GM12878 (cell line): Measurements from ENCODE around the gene TBC1D19. TPM values are rescaled to one million over a fixed set of nuclear protein-coding genes. Genes with fewer than 3 reads are reported as not detected.

Experiments
- ATAC-seq: fragments of 200-7000 bp; cut with Tn5 transposase; 3 replicates; pipeline ENCODE4 v1.9.1; 2020; ENCODE audit warnings: mild to moderate bottlenecking, moderate library complexity
- BruUV-seq: library from RNA; stranded (reverse); fragments of 400-500 nt; replicated peaks from 2 replicates; lab custom pipeline; 2021; lab: Mats Ljungman, UMichigan
- CTCF ChIA-PET: fragments of 300-600 bp; sonication (Branson Sonifier 250); formaldehyde crosslinking; extraction: SDS; loops from one replicate; lab custom pipeline; 2021; ENCODE audit warnings: inconsistent platforms; lab: Yijun Ruan, JAX
- POLR2A ChIA-PET: fragments of 350-600 bp; formaldehyde crosslinking; extraction: SDS; loops from one replicate; lab custom pipeline; 2021; ENCODE audit warnings: inconsistent platforms; lab: Charles Lee
- RAD21 ChIA-PET: fragments of 300-600 bp; sonication (Branson Sonifier 250); formaldehyde crosslinking; loops from one replicate; lab custom pipeline; 2023; ENCODE audit warnings: antibody characterized with exemption; ENCODE audit not compliant: unreplicated experiment; lab: Charles Lee
- SMC1A ChIA-PET: fragments of 300-600 bp; sonication (Branson Sonifier 250); formaldehyde crosslinking; loops from one replicate; lab custom pipeline; 2023; ENCODE audit not compliant: unreplicated experiment, uncharacterized antibody; lab: Charles Lee
- DNase-seq: peaks from one replicate; pipeline ENCODE4 v3.0.0-alpha.2; 2011; ENCODE audit warnings: low read depth, low spot score
- FAIRE-seq: peaks from 3 replicates; lab custom pipeline; 2011; peaks lifted over from hg19 to GRCh38; lab: Jason Lieb, UNC
- H2AFZ ChIP-seq: 2 replicates; pipeline ENCODE4 v1.6.0; 2011; ENCODE audit warnings: low read depth, low read length, control low read depth; ENCODE audit not compliant: control insufficient read depth
- H3K27ac ChIP-seq: 2 replicates; pipeline ENCODE4 v1.5.1; 2011; ENCODE audit warnings: control low read depth; ENCODE audit not compliant: control insufficient read depth, insufficient read depth
- H3K27me3 ChIP-seq, 2 experiments: replicated peaks in 1 of 2; 2 replicates each; pipeline versions ENCODE4 v1.6.0 to v1.6.1; 2011; ENCODE audit warnings: low read length in 1 of 2; ENCODE audit not compliant: control insufficient read depth in 2 of 2, insufficient read depth in 2 of 2
- H3K36me3 ChIP-seq, 2 experiments: 2 replicates each; pipeline ENCODE4 v1.5.1; 2011; ENCODE audit warnings: low read length in 1 of 2; ENCODE audit not compliant: control insufficient read depth in 2 of 2, insufficient read depth in 2 of 2
- H3K4me1 ChIP-seq: 2 replicates; pipeline ENCODE4 v1.6.1; 2011; ENCODE audit warnings: mild to moderate bottlenecking, low read length, moderate library complexity, mixed read lengths; ENCODE audit not compliant: control insufficient read depth, insufficient read depth
- H3K4me2 ChIP-seq: 2 replicates; pipeline ENCODE4 v1.6.0; 2011; ENCODE audit warnings: control low read depth; ENCODE audit not compliant: control insufficient read depth, insufficient read depth
- H3K4me3 ChIP-seq: fragments of 200-600 bp; sonication (generic); 2 replicates; pipeline ENCODE4 v1.5.1; 2016
- H3K79me2 ChIP-seq: 2 replicates; pipeline ENCODE4 v1.6.0; 2011; ENCODE audit warnings: low read length; ENCODE audit not compliant: control insufficient read depth, insufficient read depth
- H3K9ac ChIP-seq: 2 replicates; pipeline ENCODE4 v1.8.0; 2011; ENCODE audit warnings: low read length, control low read depth, mixed read lengths; ENCODE audit not compliant: control insufficient read depth, insufficient read depth
- H3K9me3 ChIP-seq: replicated peaks from 3 replicates; pipeline ENCODE4 v1.5.1; 2011; ENCODE audit warnings: mild to moderate bottlenecking, low read length; ENCODE audit not compliant: control insufficient read depth, insufficient read depth
- H4K20me1 ChIP-seq: 2 replicates; pipeline ENCODE4 v1.6.0; 2011; ENCODE audit not compliant: control insufficient read depth, insufficient read depth
- ATF2 ChIP-seq: IDR thresholded peaks from 2 replicates; pipeline ENCODE4 v1.6.1; 2012; ENCODE audit warnings: low read length, inconsistent platforms
- ATF3 ChIP-seq: IDR thresholded peaks from 2 replicates; pipeline ENCODE4 v1.6.1; 2011; ENCODE audit warnings: low read depth, mild to moderate bottlenecking, low read length, moderate library complexity, borderline replicate concordance; ENCODE audit errors: extremely low read depth
- CBX5 ChIP-seq: sonication (generic); IDR thresholded peaks from 2 replicates; pipeline ENCODE4 v1.6.1; 2016; ENCODE audit warnings: low read depth, moderate library complexity, mild to moderate bottlenecking, inconsistent platforms
- EED ChIP-seq: sonication (generic); IDR thresholded peaks from 2 replicates; pipeline ENCODE4 v1.6.1; 2016; ENCODE audit warnings: antibody characterized with exemption, low read depth
- HCFC1 ChIP-seq: fragments of 150-350 bp; IDR thresholded peaks from 2 replicates; pipeline ENCODE4 v1.6.1; 2014; ENCODE audit warnings: low read length
- IKZF1 ChIP-seq: fragments of 450-650 bp; conservative IDR thresholded peaks from 2 replicates; pipeline ENCODE4 v1.6.1; 2017; ENCODE audit warnings: antibody characterized with exemption, mild to moderate bottlenecking
- IRF4 ChIP-seq: IDR thresholded peaks from 2 replicates; pipeline ENCODE4 v1.6.1; 2011; ENCODE audit warnings: low read depth, low read length
- KDM1A ChIP-seq: fragments of 200-600 bp; sonication (generic); IDR thresholded peaks from 2 replicates; pipeline ENCODE4 v1.6.1; 2016; ENCODE audit warnings: borderline replicate concordance
- NRF1 ChIP-seq: conservative IDR thresholded peaks from 2 replicates; pipeline ENCODE4 v1.6.1; 2011; ENCODE audit warnings: mild to moderate bottlenecking, low read depth, low read length, improper control_type of control experiment
- RAD51 ChIP-seq: fragments of 450-650 bp; IDR thresholded peaks from 2 replicates; pipeline ENCODE4 v1.6.1; 2016; ENCODE audit warnings: moderate library complexity, mild to moderate bottlenecking, inconsistent platforms
- RBBP5 ChIP-seq: fragments of 200-600 bp; sonication (generic); conservative IDR thresholded peaks from 2 replicates; pipeline ENCODE4 v1.6.1; 2016
- RUNX3 ChIP-seq: IDR thresholded peaks from 2 replicates; pipeline ENCODE4 v1.6.1; 2012; ENCODE audit warnings: low read length, inconsistent platforms
- YBX1 ChIP-seq: fragments of 450-650 bp; IDR thresholded peaks from 2 replicates; pipeline ENCODE4 v1.6.1; 2016; ENCODE audit warnings: antibody characterized with exemption
- ZBED1 ChIP-seq: IDR thresholded peaks from 2 replicates; pipeline ENCODE4 v1.6.1; 2016; ENCODE audit warnings: borderline replicate concordance
- ZZZ3 ChIP-seq: IDR thresholded peaks from 2 replicates; pipeline ENCODE4 v1.6.1; 2011; ENCODE audit warnings: low read depth; ENCODE audit not compliant: control insufficient read depth, insufficient read length
- WGBS: methylation state at CpG from one replicate; pipeline ENCODE4 v1.1.6; 2016; ENCODE audit warnings: low lambda C conversion rate; ENCODE audit not compliant: insufficient replicate concordance, insufficient coverage; ENCODE audit errors: missing lambda C conversion rate; 5-methylcytosine and 5-hydroxymethylcytosine counted together
- in situ Hi-C: fragments of 300-500 bp; cut with MboI; formaldehyde crosslinking; loops from 9 replicates; pipeline ENCODE4 v1.14.3; 2018; ENCODE audit warnings: mixed read lengths
- intact Hi-C: fragments of 100-400 bp; cut with micrococcal nuclease; formaldehyde crosslinking; loops from one replicate; pipeline ENCODE4 v1.14.2; 2022; ENCODE audit not compliant: unreplicated experiment
- polyA plus RNA-seq, 11 experiments: library from polyadenylated mRNA; depleted of rRNA in 4 of 11; unstranded in 6 of 11; stranded (reverse) in 5 of 11; fragments of >200 nt; fragmentation: Nextera tagmentation in 4 of 11; fragmentation: Illumina TruSeq in 1 of 11; extraction: Ambion mirVana in 4 of 11; extraction: Trizol in 1 of 11; gene quantifications; 1 replicate in 1 of 11; 2 replicates in 10 of 11; pipeline versions ENCODE4 v1.2.1 to v1.2.3, GENCODE V29; 2011 to 2016; ENCODE audit warnings: inconsistent platforms in 2 of 11, missing spikeins in 2 of 11, low read depth in 1 of 11
- total RNA-seq, 4 experiments: library from RNA; depleted of rRNA in 3 of 4; stranded (reverse); fragments of >200 nt in 3 of 4; fragmentation: Illumina TruSeq in 1 of 4; extraction: Trizol in 1 of 4; gene quantifications; 2 replicates each; pipeline versions ENCODE4 v1.2.1 to v1.2.3, GENCODE V29; 2013 to 2021

TBC1D19 gene
- total and polyA plus RNA-seq, 10 of the 15 experiments (the other 5 are each of a cell fraction or from before 2014, with no cell fraction given) = 0.29 to 3.9 (median 2.1) TPM

- DNase-seq (no peak), FAIRE-seq (no peak), ATAC-seq (no peak)
- no peaks in the 10 kb centered on the region for H3K4me1 ChIP-seq
- intact Hi-C loops = no loop called here
- no peak overlapping the region for H3K4me2 ChIP-seq
- ChIA-PET POLR2A (no interaction called here), RAD21 (no interaction called here), CTCF (no interaction called here), SMC1A (interaction anchor here (0.5 to 1.1 kb wide), 3 partner anchors 9 to 237 kb away, joined by 3 to 4 read pairs (median 3); no protein-coding TSS in a partner anchor)
- no peaks in the 10 kb centered on the region for H3K79me2 ChIP-seq
- H4K20me1 ChIP-seq = no peaks in the 10 kb centered on the region
- no peak for TF ChIP-seq IRF4
- no peak for TF ChIP-seq YBX1
- no peak for TF ChIP-seq ZBED1
- no peak for TF ChIP-seq ZZZ3
- TF ChIP-seq CBX5 = no peak
- TF ChIP-seq HCFC1 = no peak
- no peak for TF ChIP-seq RUNX3
- TF ChIP-seq ATF2 = no peak
- no peak for TF ChIP-seq NRF1
- TF ChIP-seq EED = no peak
- TF ChIP-seq ATF3 = no peak
- TF ChIP-seq IKZF1 = no peak
- TF ChIP-seq RBBP5 = no peak
- TF ChIP-seq RAD51 = no peak
- no peak for TF ChIP-seq KDM1A
- in situ Hi-C loops = no loop called here
- H3K27ac ChIP-seq = no peak overlapping the region
- no peak overlapping the region for H3K9ac ChIP-seq
- no peaks in the 10 kb centered on the region for H3K9me3 ChIP-seq
- H3K4me3 ChIP-seq = no peak overlapping the region
- no peak overlapping the region for H2AFZ ChIP-seq
- no peaks in the 10 kb centered on the region for H3K36me3 ChIP-seq
- whole genome bisulfite sequencing = 75% methylated on average over 2 of the region's 2 CpGs
- no TSS peak for BruUV-seq
- no peaks in the 10 kb centered on the region; a peak in 1 of 4 replicates for H3K27me3 ChIP-seq
These were observed 179.2 kb downstream of the TBC1D19 start for GRCh38 chr4:26763063-26763462.
